HTR-8/SVneo (cell line): Measurements from ENCODE around the gene CDRT4.
"Not testable (repeated sequence)": the region's sequence is repeated elsewhere in the genome, so short reads cannot be mapped to it uniquely, and the experiment has no call there.

Source experiments
- DNase-seq: peaks from one replicate; pipeline ENCODE4 v3.0.0; 2011; ENCODE audit warnings: low spot score, mixed read lengths; ENCODE audit not compliant: insufficient read length
- FAIRE-seq: peaks from 2 replicates; lab custom pipeline; 2011; peaks lifted over from hg19 to GRCh38; lab: Jason Lieb, UNC

The CDRT4 gene

DNA sequence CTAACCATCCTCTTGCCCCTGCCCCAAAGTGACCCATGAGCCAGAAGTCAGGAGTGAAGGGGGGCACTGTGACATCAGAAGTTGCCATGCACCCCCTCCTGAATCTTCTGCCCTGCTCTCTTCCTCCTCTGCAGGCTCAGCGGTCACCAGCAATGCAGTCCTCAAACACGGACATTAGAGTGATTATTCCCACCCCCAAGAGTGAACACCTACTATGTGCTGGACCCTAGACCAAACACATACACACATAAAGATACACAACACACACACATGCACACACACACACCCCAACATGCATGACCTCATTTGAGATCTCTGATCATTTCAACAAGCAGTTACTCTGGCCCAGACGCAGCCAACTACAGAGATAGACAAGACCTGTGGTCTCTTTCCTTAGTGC lies at the start of gene CDRT4:
CDRT4 (minus strand) TSS at position 30 of the 400 bp plus-strand sequence. CDS start 27,383 bp downstream, outside the sequence.
- peak; percentile 44 for FAIRE-seq

DNA sequence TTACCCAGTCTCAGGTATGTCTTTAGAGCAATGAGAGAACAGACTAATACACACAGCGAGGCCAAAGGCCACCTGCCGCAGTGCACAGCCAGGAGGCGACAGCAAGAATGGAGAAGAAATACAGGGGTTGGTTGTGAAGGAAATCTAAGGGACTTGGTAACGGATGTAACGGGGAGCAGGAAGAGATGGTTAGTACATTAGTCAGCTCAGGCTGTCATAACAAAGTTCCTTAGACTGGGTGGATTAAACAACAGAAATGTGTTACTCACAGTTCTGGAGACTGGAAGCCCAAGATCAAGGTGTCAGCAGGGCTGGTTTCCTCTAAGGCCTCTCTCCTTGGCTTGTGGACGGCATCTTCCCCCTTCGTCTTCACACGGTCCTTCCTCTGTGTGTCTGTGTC lies 48.7 kb upstream of the CDRT4 start:
- DNase-seq (no peak), FAIRE-seq (no peak)

More for the DNA sequence above, at the start of gene CDRT4:
- DNase-seq = no peak

DNA sequence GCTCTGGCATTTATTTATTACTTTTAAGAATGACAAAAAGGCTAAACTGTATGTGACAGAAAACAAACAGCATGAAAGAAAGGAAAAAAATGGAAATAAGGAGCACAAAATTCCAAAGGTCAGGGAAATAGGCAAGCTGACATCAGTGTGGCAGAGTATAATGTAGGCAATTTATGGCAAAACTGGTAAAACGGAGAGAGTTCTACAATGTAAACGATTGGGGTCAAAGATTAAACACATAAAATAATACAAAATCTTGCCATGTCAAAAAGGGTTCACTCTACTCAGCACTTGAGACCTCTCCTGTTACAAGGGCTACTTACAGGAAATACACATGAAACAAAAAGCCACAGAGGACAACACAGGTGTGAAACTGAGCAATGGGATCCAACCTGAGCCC lies 47.0 kb upstream of the CDRT4 start:
- FAIRE-seq (no peak), DNase-seq (no peak)

DNA sequence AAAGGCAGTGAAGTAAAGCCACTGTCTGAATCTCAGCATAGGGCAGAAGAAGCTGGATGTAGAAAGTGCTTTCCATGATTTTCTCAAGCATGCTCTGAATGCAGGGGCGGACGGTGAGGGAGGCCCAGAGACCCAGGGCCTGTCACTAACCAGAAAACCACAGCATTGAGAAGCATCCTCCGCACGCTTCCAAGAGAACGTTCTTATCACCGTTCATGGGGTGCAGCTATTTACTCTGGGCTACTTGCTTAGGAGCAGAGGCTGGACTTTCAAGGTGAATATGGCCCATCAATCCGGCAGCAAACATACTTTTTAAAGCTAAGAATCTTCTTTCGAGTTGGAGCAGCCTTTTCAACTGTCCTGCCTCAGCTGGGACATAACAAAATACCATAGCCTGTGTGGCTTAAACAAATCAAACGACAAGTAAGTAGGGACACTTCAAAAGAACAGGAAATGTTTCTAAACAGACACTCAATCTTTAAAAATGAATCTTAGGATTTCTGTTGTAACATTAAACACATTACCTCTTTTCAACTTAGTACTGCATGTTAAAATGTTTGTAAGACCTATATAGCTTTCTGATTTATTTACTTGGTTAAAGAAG lies 46.5 kb upstream of the CDRT4 start:
- FAIRE-seq (no peak), DNase-seq (no peak)

DNA sequence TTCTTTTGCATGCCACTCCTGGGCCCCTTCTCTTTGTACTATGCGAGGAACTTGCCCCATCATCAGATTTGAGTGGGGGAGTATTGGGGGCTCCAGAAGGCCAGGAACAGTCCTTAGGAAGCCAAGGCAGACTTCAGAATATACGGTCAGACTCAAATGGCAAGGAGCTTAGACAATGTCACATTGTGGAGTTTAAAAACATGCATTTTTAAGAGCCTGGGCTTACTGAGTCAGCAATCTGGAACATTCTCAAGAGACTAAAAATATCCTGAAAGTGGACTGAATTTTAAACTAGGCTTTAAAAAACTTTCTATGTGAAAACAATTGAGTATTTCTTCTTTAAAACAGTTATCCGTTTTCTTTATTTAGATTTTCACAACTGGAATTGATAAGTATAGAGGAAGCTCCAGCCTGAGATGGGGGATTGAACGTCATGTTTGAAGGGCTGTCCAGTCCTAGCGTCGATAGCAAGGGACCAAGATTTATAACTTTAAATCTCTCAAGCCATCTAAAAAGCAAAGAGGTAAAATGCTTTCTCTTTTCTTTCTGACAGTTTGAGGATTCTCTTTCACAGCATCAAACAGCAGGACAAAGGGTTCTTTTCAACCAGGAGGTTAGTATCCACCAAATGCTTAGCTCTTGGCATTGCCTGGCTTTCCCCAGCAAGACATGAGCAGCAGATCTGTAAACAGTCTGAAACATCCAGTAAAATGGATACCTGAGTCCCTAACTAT lies 45.8 kb upstream of the CDRT4 start:
- FAIRE-seq (no peak), DNase-seq (no peak)

DNA sequence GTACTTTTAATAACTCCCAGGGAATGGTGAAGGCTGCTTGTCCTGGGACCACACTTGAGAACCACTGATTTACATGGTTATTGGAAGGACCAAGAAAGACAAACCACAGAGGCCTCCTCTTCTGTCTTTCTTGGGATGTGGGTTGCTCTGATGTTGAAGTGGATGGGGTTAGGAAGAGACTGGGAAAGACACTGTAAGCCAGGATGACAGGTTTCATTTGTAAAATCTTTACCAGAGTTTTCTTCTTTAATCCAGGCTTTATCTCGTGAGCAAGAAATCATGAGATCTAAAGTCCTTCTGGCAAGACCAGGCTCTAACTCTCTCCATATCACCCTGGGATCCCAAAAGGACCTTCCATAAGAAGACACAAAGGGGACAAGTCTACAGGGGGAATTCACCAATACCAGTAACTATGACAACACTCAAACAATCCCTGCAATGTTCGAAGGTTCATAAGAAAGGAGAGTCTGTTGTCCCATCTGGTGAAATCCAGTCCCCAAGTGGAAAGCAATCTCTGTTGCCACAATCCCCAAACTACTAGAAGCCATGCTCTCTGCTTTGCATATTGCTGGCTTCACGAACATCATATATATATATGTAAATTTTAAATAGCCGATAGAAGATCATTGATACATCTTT lies 44.8 kb upstream of the CDRT4 start:
- no peak for FAIRE-seq
- no peak for DNase-seq

DNA sequence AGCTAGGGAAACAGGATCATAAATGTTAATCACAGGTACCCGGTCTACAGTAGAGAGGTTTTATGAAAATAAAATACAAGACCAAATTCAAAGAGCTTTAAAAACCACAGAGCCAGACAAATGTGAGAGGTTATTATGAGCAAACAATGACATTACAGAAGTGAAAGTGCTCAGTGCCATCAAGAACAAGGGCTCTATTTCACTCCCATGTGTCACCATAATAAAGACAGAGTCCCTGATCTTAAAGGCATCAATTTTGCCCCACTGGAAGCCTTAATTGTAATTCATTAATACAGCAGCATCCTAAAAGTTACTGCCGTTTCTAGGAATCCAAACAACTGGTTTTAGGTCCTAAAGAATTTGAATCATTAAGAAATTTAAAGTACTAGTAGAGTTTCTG lies 43.7 kb upstream of the CDRT4 start:
- DNase-seq (no peak), FAIRE-seq (no peak)

DNA sequence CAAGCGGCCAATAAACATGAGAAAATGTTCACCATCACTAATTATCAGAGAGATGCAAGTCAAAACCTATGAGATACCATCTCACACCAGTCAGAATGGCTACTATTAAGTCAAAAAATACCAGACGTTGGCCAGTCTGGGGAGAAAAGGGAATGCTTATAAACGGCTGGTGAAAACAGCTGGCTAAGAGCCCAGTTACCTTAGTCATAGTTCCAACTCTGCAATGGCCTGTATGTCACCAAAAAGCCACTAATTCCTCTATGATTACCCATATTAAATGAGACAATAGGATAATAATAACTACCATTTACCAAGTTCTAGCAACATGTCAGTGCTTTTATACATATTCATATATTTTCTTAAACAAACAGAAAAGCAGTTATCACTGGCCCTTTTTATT lies 42.9 kb upstream of the CDRT4 start:
- FAIRE-seq (no peak), DNase-seq (peak; percentile 45)

DNA sequence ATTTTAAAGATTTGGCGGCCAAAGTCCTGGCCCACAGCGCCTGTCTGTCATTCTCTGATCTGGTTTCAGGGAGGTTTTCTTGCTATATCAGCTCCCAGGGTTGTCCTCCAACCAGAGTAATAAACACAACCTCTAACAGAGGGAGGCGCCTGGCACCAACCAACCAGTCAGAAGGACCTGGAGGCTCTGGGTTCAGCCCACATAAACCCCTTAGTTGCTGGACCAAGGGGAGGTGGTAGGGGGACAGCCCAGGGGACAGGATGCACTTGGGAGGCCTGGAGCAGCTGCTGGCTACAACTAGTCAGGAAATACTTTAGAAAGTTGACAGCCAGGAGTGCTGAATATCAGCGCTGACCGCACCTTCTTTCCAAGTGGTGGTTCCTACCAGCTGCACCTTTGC lies 41.7 kb upstream of the CDRT4 start:
- no peak for DNase-seq
- FAIRE-seq = no peak

DNA sequence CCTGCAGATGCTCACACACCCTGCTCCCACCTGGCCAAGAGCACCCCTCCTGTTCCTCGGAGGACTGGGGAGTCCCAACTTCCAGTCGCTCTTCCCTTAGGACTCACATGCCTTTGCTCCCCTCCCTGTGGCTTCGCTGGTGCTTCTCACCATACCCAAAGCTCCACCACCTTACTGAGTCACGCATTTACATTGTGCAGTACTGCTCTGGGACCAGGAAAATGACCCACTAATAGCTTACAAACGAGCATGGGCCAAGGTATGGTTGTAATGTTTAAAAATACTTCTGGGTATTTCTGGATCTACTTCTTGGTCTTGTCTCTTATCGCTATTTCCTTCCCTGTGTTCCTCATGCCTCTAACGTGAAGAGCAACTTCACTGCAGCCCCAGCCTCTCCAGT lies 41.0 kb upstream of the CDRT4 start:
- FAIRE-seq (no peak), DNase-seq (no peak)

DNA sequence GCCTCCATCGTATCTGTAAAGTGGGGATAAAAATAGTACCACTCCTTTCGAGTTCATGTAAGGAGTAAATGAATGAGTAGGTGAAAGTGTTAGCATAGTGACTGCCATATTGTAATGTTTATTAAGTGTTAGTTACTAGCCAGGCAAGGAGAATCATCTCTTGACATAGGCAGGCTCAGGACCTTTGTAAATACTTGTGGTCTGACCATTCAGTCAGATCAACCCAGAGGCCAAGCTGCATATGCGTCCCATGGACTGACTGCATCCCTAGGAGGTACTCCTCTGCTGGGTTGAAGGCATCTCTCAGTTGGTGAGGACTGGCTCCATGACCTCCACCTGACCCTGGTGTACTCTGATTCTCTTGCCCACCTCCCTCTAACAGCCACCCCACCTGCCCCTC lies 40.5 kb upstream of the CDRT4 start:
- FAIRE-seq (peak; percentile 76), DNase-seq (no peak)

DNA sequence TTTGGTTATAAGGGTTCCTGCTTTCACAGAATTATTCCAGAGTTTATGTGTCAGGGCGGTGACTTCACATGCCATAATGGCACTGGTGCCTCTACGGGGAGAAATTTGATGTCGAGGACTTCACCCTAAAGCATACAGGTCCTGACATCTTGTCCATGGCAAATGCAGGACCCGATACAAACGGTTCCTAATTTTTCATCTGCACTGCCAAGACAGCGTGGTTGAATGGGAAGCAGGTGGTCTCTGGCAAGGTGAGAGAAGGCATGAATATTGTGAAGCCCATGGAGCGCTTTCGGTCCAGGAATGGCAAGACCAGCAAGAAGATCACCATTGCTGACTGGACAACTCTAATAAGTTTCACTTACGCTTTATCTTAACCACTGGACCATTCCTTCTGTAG lies 39.6 kb upstream of the CDRT4 start:
- no peak for FAIRE-seq
- DNase-seq = no peak

DNA sequence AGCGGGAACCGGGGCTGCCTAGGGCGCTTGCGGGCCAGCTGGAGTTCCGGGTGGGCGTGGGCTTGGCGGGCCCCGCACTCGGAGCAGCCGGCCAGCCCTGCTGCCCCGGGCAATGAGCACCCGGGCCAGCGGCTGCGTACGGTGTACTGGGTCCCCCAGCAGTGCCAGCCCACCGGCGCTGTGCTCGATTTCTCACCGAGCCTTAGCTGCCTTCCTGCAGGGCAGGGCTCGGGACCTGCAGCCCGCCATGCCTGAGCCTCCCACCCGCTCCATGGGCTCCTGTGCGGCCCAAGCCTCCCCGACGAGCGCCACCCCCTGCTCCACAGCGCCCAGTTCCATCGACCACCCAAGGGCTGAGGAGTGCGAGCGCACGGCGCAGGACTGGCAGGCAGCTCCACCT lies 38.3 kb upstream of the CDRT4 start:
- not testable (repeated sequence) for DNase-seq, FAIRE-seq

DNA sequence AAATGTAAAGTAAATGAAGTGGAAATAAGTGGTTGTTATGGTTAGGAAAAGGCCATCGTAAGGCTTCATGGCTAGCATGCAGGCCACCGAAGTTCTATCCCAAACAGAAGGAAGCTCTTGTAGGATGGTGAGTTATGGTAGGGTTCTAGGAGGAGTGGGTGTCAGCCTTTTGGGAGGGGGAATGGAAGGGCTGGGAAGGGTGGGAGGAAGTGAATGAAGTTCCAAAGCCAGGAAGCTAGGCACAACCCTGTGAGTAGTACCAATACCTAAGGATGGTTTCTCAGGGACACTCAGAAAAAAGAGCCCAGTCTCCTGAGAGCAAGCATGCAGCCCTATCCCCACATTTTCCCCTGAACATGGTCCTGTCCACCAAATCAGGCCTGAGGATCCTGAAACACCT lies 36.3 kb upstream of the CDRT4 start:
- DNase-seq = no peak
- FAIRE-seq = no peak

DNA sequence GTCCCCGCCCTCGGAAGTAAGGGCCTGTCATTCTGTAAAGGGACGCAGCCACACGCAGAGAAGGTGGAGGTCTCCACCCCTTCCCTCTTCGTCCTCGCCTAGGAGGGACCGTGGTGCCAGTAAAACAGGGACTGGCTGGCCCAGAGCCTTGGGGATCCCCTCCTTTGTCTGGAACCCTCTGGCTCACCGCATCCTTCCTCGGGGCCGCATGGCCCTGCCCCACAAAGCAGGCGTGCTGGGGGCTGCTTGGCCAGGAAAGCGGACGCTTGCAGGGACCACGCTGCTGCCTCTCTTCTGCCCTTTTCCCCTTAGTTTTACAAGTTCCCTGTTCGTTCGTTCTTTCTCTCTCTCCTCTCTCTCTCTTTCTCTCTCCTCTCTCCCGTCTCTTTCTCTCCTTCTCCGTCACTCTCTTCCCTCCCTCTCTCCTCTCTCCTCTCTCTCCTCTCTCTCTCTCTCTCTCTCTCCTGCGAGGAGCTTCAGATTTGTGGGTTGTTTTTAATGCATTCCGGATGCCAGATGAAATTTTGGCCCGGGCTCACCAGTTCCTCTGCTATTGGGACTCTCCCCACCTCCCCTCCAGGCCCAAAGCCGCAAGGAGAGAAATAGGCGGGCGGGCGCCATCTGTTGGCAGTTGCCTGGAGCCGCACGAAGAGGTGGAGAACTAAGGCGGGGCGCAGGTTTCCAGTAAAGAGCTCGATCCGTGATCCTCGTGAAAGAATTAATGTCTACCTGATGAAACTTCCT lies 35.1 kb upstream of the CDRT4 start:
- DNase-seq (peak; percentile 93), FAIRE-seq (peak; percentile 46)

DNA sequence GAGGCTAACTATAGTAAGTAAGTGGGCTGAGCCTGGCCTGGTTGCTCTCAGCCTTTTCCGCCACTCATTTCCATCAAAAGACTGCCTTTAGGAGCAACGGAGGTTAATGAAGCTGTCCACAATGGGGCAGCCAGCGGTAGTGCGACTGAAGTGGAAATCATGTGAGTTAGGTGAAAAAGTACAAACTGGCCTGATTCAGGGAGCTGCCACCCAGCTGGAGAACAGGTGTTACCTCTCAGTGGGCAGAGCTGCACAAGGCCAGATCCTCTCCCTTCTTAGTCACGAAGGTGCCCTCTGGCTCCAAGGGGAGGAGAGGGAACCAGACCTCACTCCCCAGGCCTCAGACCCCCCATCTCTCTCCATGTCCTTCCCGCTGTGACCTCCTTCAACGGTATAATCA lies 34.4 kb upstream of the CDRT4 start:
- no peak for DNase-seq
- peak; percentile 20 for FAIRE-seq

DNA sequence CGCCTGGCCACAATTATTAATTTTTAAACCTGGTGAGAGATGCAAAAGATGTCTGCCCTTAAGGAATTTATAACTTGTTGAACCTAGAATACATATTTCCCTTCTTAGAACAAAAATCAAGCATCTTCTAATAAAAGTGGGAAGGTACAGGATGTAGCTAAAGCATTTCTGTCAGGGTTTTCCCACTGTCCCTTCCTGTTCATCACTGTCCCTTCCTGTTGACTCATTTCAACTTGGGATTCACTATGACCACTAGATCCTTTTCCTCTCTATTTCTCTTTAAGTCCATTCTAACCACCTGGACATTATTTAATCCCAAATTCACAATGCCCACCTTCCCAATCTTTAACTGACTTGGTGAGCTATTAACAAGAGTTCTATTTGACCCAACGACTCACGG lies 33.9 kb upstream of the CDRT4 start:
- FAIRE-seq (no peak), DNase-seq (no peak)

DNA sequence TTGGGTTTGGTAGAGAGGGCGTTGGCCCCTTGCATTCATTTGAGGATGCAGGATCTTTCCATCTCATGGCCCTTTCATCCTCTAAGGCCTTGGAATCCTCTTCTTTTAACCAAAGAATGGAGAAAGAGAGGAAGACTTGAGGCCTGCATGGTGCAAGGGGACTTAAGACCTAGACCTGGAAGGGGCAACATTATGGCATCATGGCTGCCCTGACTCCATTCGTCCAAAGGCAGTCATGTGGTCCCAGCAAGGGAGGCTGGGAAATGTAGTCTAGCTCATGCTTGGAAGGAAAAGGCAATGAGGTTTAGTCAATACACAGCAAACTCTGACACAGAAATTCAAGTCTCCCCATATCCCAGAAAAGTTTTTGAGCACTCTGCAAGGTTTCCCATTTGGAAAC lies 30.7 kb upstream of the CDRT4 start:
- DNase-seq (peak; percentile 37), FAIRE-seq (peak; percentile 89)

DNA sequence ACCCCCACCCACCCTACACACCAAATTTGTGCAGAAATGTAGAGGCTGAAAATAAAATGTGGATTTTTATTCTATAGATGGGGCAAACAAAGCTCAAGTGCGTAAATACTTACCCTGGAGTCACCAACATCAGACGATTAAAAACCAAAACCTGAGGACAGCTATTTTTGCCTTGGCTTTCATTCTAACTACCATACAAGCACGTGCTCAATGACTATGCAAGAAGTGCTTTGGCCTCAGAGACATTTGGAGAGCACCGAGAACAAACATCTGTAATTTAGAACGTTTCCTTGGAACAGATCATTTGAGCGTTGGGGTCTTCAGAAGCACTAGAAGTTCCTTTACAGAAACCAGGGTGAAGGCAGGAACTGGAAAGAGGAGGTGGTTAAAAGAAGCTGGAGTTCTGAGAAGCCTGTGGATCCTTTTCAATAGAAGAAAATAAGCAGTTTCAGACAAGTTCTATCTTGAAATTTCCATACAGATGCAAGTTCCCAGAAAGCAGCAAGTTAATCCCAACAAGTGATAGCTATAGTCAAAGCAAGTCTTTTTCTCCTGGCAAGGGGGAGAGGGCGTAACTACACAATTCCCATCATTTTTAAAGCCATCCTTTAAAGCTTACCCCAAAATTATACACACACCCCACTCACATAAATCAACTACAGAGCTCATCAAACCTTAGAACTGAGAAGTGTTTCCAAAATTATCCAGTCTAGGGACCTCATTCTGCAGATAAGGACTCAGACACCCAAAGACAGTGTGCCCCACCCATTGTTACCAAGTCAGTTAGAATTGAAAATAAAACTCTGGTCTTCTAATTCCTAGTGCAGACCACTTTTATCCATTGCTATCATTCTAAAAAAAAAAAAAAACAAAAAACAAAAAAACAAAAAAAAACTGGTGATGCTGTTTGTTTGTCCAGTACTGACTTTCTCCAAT lies 29.6 kb upstream of the CDRT4 start:
- no peak for FAIRE-seq

DNA sequence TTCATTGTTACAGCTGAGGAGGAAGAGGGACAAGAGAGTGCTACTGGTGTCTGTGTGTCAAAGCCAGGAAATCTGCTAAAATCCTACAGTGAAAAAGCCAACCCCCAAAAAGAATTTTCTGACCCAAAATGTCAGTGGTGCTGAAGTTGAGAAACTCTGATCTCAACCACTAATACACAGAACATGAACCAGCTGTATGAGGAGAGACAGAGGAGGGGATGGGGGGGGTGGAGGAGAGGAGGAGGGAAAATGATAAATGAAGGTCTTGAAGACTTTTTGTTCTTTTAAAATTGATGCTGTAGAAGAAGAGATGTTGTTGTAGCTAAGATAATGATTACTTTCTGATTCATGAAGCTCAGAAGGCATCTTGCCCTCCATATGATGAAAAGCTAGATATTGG lies 27.4 kb upstream of the CDRT4 start:
- FAIRE-seq (no peak), DNase-seq (no peak)

More for the DNA sequence above, 29.6 kb upstream of the CDRT4 start:
- no peak for DNase-seq
